ENCODE results near the gene EXOG.

DNA sequence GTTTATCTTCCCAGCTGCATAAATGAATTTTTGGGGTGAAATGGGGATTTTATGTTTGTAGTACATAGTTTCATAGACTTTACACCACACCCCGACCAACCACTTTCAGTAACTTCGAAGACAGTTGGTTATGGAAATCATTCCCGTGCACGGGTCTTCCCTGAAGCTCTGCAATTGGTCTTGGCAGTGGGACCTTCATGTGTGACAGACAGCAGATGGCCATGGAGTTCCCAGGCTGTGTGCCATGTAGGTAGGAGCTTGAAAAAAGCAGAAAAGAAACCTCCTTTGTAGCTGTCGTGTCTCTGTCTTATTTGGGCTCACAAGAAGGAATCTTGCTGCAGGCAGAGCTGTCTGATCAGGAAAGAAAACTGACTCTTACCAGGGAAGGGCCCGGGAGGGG is 25.9 kb downstream of the EXOG start:
- TF ChIP-seq ZNF274 (IDR thresholded peaks at IDR 0.05; ENCODE audit: low read depth, low read length), result no peak
- TF ChIP-seq SUZ12 (IDR thresholded peaks at IDR 0.05; ENCODE audit: extremely low read depth, insufficient read depth, insufficient read length), result no peak
- TF ChIP-seq YY1 (IDR thresholded peaks at IDR 0.05; ENCODE audit: insufficient read depth, insufficient read length), result no peak
